Measurements from ENCODE around the gene LTO1. TPM values are rescaled to one million over a fixed set of nuclear protein-coding genes. Genes with fewer than 3 reads are reported as not detected.
A peak's percentile ranks its signal among the peaks of the same experiment; 100 is the strongest.

LTO1 gene
- total RNA-seq, 4 donors from 2014 or later = 28.3 to 131 (median 54.6) TPM

DNA sequence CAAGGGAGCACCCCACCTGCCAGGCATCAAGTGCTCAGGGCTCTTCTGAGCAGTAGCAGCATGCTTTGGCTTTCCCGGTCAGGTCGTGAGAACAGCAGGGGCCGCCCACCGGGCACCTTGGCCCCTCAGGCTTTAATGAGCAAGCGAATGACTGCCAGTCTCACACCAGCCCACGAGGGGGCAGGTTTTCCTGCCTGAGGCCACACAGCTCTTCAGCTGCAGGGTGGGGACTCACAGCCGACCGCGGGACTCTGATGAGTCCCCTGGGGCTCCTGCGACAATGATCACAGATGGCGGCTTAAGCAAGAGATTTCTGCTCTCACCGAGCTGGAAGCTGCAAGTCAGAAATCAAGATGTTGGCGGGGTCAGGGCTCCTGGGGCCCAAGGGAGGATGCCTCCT lies 43.0 kb upstream of the LTO1 start:
- no peak for TF ChIP-seq POLR2A (IDR thresholded peaks at IDR 0.05)
- TF ChIP-seq, protein P1, sequence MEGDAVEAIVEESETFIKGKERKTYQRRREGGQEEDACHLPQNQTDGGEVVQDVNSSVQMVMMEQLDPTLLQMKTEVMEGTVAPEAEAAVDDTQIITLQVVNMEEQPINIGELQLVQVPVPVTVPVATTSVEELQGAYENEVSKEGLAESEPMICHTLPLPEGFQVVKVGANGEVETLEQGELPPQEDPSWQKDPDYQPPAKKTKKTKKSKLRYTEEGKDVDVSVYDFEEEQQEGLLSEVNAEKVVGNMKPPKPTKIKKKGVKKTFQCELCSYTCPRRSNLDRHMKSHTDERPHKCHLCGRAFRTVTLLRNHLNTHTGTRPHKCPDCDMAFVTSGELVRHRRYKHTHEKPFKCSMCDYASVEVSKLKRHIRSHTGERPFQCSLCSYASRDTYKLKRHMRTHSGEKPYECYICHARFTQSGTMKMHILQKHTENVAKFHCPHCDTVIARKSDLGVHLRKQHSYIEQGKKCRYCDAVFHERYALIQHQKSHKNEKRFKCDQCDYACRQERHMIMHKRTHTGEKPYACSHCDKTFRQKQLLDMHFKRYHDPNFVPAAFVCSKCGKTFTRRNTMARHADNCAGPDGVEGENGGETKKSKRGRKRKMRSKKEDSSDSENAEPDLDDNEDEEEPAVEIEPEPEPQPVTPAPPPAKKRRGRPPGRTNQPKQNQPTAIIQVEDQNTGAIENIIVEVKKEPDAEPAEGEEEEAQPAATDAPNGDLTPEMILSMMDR (IDR thresholded peaks at IDR 0.05) = peak in 3 of 5 experiments; percentile 10 to 26 (median 17)
- no peaks in the 10 kb centered on the region for H3K36me3 ChIP-seq
- no peak overlapping the region for H3K4me3 ChIP-seq
- WGBS, 2 donors (ENCODE audit: low coverage in 1 of 2) = 8 to 20% methylated on average over 1 to 13 of the region's 13 CpGs
- H3K4me1 ChIP-seq = no peaks in the 10 kb centered on the region
- no peak overlapping the region for H3K27ac ChIP-seq
- DNase-seq = no peak
- in situ Hi-C loops (cut with MboI; ENCODE audit: low pct_ligation_motif_present in 1 of 4, low pct_unique_long_range_greater_than_20kb in 1 of 4, low sequenced_read_pairs in 3 of 4) (loop anchor here in 2 of 4 donors (25.0 kb wide), 2 partner anchors 169 to 469 kb away; no protein-coding TSS in a partner anchor), intact Hi-C loops (cut with DNase I; ENCODE audit: low total_unique reads) (no loop called here)
- peaks cover 70% of the 10 kb centered on the region for H3K27me3 ChIP-seq
- no peaks in the 10 kb centered on the region for H3K9me3 ChIP-seq

DNA sequence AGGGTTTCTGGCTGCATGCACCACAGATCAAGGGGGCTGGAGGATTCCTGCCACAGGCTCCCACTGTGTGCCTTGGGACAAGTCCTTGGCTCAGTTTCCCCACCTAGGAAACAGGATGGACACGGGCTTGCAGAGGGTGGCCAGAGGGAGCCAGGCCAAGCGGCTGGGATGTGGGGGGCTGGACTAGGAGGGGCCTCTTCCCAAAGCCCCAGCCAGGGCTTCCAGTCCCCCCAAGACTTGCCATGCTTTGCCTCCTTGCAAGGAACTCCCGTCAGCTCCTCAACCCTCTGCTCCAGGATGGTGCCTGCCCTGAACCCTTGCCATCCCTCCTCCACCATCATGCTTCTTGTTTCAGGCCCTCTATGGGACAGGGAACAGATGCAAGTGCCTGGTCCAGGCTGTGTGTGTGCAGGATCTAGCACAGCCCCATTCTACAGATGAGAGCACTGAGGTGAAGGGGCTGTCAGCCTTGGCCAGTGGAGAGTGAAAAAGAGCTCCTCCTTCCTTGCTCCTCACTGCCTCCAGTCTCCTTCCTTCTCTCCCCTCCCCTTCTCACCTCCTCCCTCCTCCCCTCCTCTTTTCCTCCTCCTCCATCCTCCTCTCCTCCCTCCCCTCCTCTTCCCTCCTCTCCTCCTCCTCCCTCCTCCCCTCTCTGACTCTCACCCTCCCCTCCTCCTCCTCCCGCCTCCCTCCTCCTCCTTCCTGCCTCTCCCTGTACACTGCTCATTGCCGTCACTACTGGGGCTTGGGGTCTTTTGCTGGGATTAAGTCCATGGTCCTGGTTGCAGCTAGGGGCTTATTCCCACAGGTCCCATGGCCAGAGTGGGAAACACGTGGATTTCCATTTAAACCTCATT lies 42.0 kb upstream of the LTO1 start:
- in situ Hi-C loops (cut with MboI; ENCODE audit: low pct_ligation_motif_present in 1 of 4, low pct_unique_long_range_greater_than_20kb in 1 of 4, low sequenced_read_pairs in 3 of 4) (loop anchor here in 2 of 4 donors (25.0 kb wide), 2 partner anchors 170 to 470 kb away; no protein-coding TSS in a partner anchor), intact Hi-C loops (cut with DNase I; ENCODE audit: low total_unique reads) (no loop called here)
- 17 to 56% methylated on average over 1 to 6 of the region's 6 CpGs for WGBS, 2 donors (ENCODE audit: low coverage in 1 of 2)
- no peak for TF ChIP-seq EP300 (IDR thresholded peaks at IDR 0.05; ENCODE audit: low read depth)
- no peak for TF ChIP-seq POLR2AphosphoS5 (IDR thresholded peaks at IDR 0.05)
- TF ChIP-seq, protein P1 (IDR thresholded peaks at IDR 0.05) = no peak
- no peak for TF ChIP-seq POLR2A (IDR thresholded peaks at IDR 0.05)
- Histone ChIP-seq H3K9me3 (no peaks in the 10 kb centered on the region), H3K36me3 (no peaks in the 10 kb centered on the region), H3K27ac (no peak overlapping the region), H3K27me3 (peaks cover 68% of the 10 kb centered on the region), H3K4me1 (no peaks in the 10 kb centered on the region), H3K4me3 (no peak overlapping the region)
- no peak for DNase-seq

DNA sequence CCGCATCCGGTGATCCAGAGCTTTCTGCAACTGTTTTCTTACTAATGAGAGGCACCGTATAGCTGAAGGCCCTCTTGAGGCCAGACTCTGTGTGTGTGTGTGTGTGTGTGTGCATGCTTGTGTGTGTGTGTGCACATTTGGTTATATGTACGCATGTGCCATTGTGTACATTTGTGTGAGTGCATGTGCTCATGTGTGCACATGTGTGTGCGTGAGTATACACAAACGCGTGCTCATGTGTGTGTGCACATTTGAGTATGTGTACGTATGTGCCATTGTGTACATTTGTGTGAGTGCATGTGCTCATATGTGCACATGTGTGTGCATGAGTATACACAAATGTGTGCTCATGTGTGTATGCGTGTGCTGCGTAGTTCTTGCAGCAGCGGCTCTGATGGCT lies 40.9 kb upstream of the LTO1 start:
- TF ChIP-seq, protein P1 (IDR thresholded peaks at IDR 0.05) = no peak
- no peak for TF ChIP-seq POLR2AphosphoS5 (IDR thresholded peaks at IDR 0.05)
- TF ChIP-seq EP300 (IDR thresholded peaks at IDR 0.05; ENCODE audit: low read depth) = no peak
- no peak for TF ChIP-seq POLR2A (IDR thresholded peaks at IDR 0.05)
- intact Hi-C loops (cut with DNase I; ENCODE audit: low total_unique reads) (no loop called here), in situ Hi-C loops (cut with MboI; ENCODE audit: low pct_ligation_motif_present in 1 of 4, low pct_unique_long_range_greater_than_20kb in 1 of 4, low sequenced_read_pairs in 3 of 4) (loop anchor here in 2 of 4 donors (25.0 kb wide), 2 partner anchors 171 to 471 kb away; no protein-coding TSS in a partner anchor)
- Histone ChIP-seq H3K36me3 (no peaks in the 10 kb centered on the region), H3K9me3 (no peaks in the 10 kb centered on the region), H3K27me3 (peaks cover 58% of the 10 kb centered on the region), H3K4me3 (no peak overlapping the region), H3K4me1 (no peaks in the 10 kb centered on the region), H3K27ac (no peak overlapping the region)
- WGBS, 2 donors (ENCODE audit: low coverage in 1 of 2) = 83 to 92% methylated on average over 7 to 11 of the region's 11 CpGs
- DNase-seq = no peak

DNA sequence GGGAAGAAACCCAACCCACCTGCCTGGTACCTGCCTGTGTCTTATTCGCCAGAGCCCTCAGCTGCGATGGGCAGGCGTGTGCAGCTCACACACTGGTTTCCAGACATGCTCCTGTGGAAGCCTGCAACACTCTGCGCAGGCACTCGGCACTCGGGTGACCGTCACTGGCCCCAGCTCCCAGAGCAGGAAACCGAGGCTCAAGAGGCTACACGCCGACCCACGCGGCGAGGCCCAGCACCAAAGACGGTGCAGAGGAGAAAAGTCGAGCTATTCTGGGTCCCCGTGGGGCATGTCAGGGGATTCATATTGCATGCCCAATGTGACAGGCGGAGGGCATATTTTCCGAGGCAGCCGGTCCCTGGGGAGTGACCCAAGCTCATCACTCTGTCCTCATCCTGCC lies 40.3 kb upstream of the LTO1 start:
- TF ChIP-seq POLR2AphosphoS5 (IDR thresholded peaks at IDR 0.05) (no peak), POLR2A (IDR thresholded peaks at IDR 0.05) (no peak), EP300 (IDR thresholded peaks at IDR 0.05; ENCODE audit: low read depth) (no peak)
- TF ChIP-seq, protein P1 (IDR thresholded peaks at IDR 0.05) = no peak
- H3K27ac ChIP-seq = no peak overlapping the region
- in situ Hi-C loops (cut with MboI; ENCODE audit: low pct_ligation_motif_present in 1 of 4, low pct_unique_long_range_greater_than_20kb in 1 of 4, low sequenced_read_pairs in 3 of 4) (loop anchor here in 2 of 4 donors (25.0 kb wide), 2 partner anchors 172 to 472 kb away; no protein-coding TSS in a partner anchor), intact Hi-C loops (cut with DNase I; ENCODE audit: low total_unique reads) (no loop called here)
- 91% methylated on average over 19 of the region's 19 CpGs; no CpG with 5 or more reads in 1 of the 2 donors for WGBS, 2 donors (ENCODE audit: low coverage in 1 of 2)
- no peak for DNase-seq
- peaks cover 58% of the 10 kb centered on the region for H3K27me3 ChIP-seq
- H3K4me1 ChIP-seq = no peaks in the 10 kb centered on the region
- no peak overlapping the region for H3K4me3 ChIP-seq
- H3K9me3 ChIP-seq = no peaks in the 10 kb centered on the region
- no peaks in the 10 kb centered on the region for H3K36me3 ChIP-seq

Measured in transverse colon (tissue), 4 donors.